GM23248 (cell line): Measurements from ENCODE around the gene TNFAIP8L1. TPM values are rescaled to one million over a fixed set of nuclear protein-coding genes. Genes with fewer than 3 reads are reported as not detected.
A peak's percentile ranks its signal among the peaks of the same experiment; 100 is the strongest.

Experiments used
- DNase-seq: peaks from one replicate; pipeline ENCODE4 v3.0.0-alpha.2; 2015
- H2AFZ ChIP-seq: fragments of 200-600 bp; sonication (generic); 2 replicates; pipeline ENCODE4 v1.6.1; 2016; ENCODE audit warnings: antibody characterized with exemption
- H3F3A ChIP-seq: fragments of 200-600 bp; sonication (generic); 2 replicates; pipeline ENCODE4 v1.6.1; 2016; ENCODE audit warnings: mild to moderate bottlenecking, antibody characterized with exemption, mixed run types; ENCODE audit not compliant: insufficient read depth
- H3K27ac ChIP-seq: fragments of 200-600 bp; sonication (generic); 2 replicates; pipeline ENCODE4 v1.5.1; 2016; ENCODE audit warnings: mild to moderate bottlenecking
- H3K27me3 ChIP-seq: fragments of 200-600 bp; sonication (generic); replicated peaks from 2 replicates; pipeline ENCODE4 v1.6.1; 2016; ENCODE audit warnings: mild to moderate bottlenecking; ENCODE audit not compliant: insufficient read depth
- H3K36me3 ChIP-seq: fragments of 200-600 bp; sonication (generic); 2 replicates; pipeline ENCODE4 v1.6.1; 2016; ENCODE audit warnings: low read depth, mild to moderate bottlenecking
- H3K4me1 ChIP-seq: fragments of 200-600 bp; sonication (generic); 2 replicates; pipeline ENCODE4 v1.6.1; 2016; ENCODE audit warnings: mild to moderate bottlenecking; ENCODE audit not compliant: insufficient read depth
- H3K4me2 ChIP-seq: fragments of 200-600 bp; sonication (generic); one replicate; pipeline ENCODE4 v1.6.1; 2016; ENCODE audit warnings: mild to moderate bottlenecking; ENCODE audit not compliant: unreplicated experiment
- H3K4me3 ChIP-seq: fragments of 200-600 bp; sonication (generic); 2 replicates; pipeline ENCODE4 v1.5.1; 2016; ENCODE audit warnings: mild to moderate bottlenecking
- H3K79me2 ChIP-seq: fragments of 200-600 bp; sonication (generic); 2 replicates; pipeline ENCODE4 v1.6.1; 2016; ENCODE audit warnings: mild to moderate bottlenecking; ENCODE audit not compliant: insufficient read depth
- H3K9ac ChIP-seq: fragments of 200-600 bp; sonication (generic); 2 replicates; pipeline ENCODE4 v1.6.1; 2016; ENCODE audit warnings: mild to moderate bottlenecking
- H3K9me2 ChIP-seq: fragments of 200-600 bp; sonication (generic); 2 replicates; pipeline ENCODE4 v1.6.1; 2016; ENCODE audit warnings: mixed run types, mild to moderate bottlenecking, moderate library complexity; ENCODE audit not compliant: insufficient read depth
- H3K9me3 ChIP-seq: fragments of 200-600 bp; sonication (generic); one replicate; pipeline ENCODE4 v1.6.1; 2017; ENCODE audit warnings: low read depth
- H4K20me1 ChIP-seq: fragments of 200-600 bp; sonication (generic); 2 replicates; pipeline ENCODE4 v1.6.0; 2016; ENCODE audit not compliant: insufficient read depth
- EZH2 ChIP-seq: fragments of 200-600 bp; sonication (generic); IDR thresholded peaks from 2 replicates; pipeline ENCODE4 v1.6.1; 2018; ENCODE audit warnings: antibody characterized with exemption, mild to moderate bottlenecking; ENCODE audit not compliant: insufficient read depth, poor library complexity, severe bottlenecking
- EZH2phosphoT487 ChIP-seq: fragments of 200-600 bp; sonication (generic); IDR thresholded peaks from 2 replicates; pipeline ENCODE4 v1.6.1; 2018; ENCODE audit warnings: antibody characterized with exemption, moderate library complexity, mild to moderate bottlenecking, low read depth; ENCODE audit not compliant: insufficient read depth
- WGBS, 2 experiments: methylation state at CpG; one replicate each; pipeline ENCODE4 v1.1.6; 2015 to 2017; ENCODE audit warnings: low lambda C conversion rate in 2 of 2, low coverage in 1 of 2; ENCODE audit errors: missing lambda C conversion rate in 2 of 2; 5-methylcytosine and 5-hydroxymethylcytosine counted together
- in situ Hi-C: fragments of 300-500 bp; cut with MboI; formaldehyde crosslinking; loops from 2 replicates; pipeline ENCODE4 v1.15.0; 2020
- polyA plus RNA-seq: library from polyadenylated mRNA; unstranded; fragments of >200 nt; fragmentation: Nextera tagmentation; extraction: Ambion mirVana; gene quantifications from 2 replicates; pipeline ENCODE4 v1.2.1, GENCODE V29; 2016
- total RNA-seq: library from RNA; depleted of rRNA; stranded (reverse); fragments of >200 nt; shearing (Covaris generic); gene quantifications from 2 replicates; pipeline ENCODE4 v1.2.3, GENCODE V29; 2014

TNFAIP8L1 gene
- total and polyA plus RNA-seq, 2 experiments from 2014 or later, result 0.86 to 2.0 TPM

- Histone ChIP-seq H3K36me3 (no peaks in the 10 kb centered on the region), H3K4me2 (no peak overlapping the region), H3K79me2 (no peaks in the 10 kb centered on the region), H3F3A (no peaks in the 10 kb centered on the region), H3K9ac (no peak overlapping the region), H3K27ac (no peak overlapping the region), H3K4me3 (no peak overlapping the region), H3K4me1 (no peaks in the 10 kb centered on the region), H3K27me3 (peaks cover 19% of the 10 kb centered on the region; the same call in 1 of the 2 replicates), H2AFZ (no peak overlapping the region), H4K20me1 (no peaks in the 10 kb centered on the region), H3K9me2 (no peaks in the 10 kb centered on the region), H3K9me3 (no peaks in the 10 kb centered on the region)
- WGBS, 2 experiments, result 70 to 79% methylated on average over 5 of the region's 5 CpGs
- no peak for DNase-seq
- in situ Hi-C loops, result no loop called here
- TF ChIP-seq EZH2 (no peak), EZH2phosphoT487 (no peak)
Observed at GRCh38 chr19:4606181-4606580, 33.1 kb upstream of the TNFAIP8L1 start.

GRCh38 chr19:4606921-4607678 lies 32.2 kb upstream of the TNFAIP8L1 start:
- Histone ChIP-seq H3K9ac (no peak overlapping the region), H3F3A (no peaks in the 10 kb centered on the region), H3K36me3 (no peaks in the 10 kb centered on the region), H3K4me3 (no peak overlapping the region), H3K4me1 (no peaks in the 10 kb centered on the region), H3K27me3 (peaks cover 25% of the 10 kb centered on the region; the same call in 1 of the 2 replicates), H3K27ac (no peak overlapping the region), H2AFZ (no peak overlapping the region), H3K79me2 (no peaks in the 10 kb centered on the region), H3K4me2 (no peak overlapping the region), H3K9me2 (no peaks in the 10 kb centered on the region), H4K20me1 (no peaks in the 10 kb centered on the region), H3K9me3 (no peaks in the 10 kb centered on the region)
- TF ChIP-seq EZH2phosphoT487 (no peak), EZH2 (no peak)
- 13 to 17% methylated on average over 32 of the region's 35 CpGs for WGBS, 2 experiments
- in situ Hi-C loops, result no loop called here
- peak; percentile 21 for DNase-seq

- H3K4me1 ChIP-seq, result no peaks in the 10 kb centered on the region
- no peaks in the 10 kb centered on the region for H3F3A ChIP-seq
- peaks cover 25% of the 10 kb centered on the region; the same call in 1 of the 2 replicates for H3K27me3 ChIP-seq
- no peaks in the 10 kb centered on the region for H3K79me2 ChIP-seq
- no peak overlapping the region for H3K4me2 ChIP-seq
- no peak overlapping the region for H3K27ac ChIP-seq
- DNase-seq, result no peak
- no peaks in the 10 kb centered on the region for H3K36me3 ChIP-seq
- no peak overlapping the region for H3K4me3 ChIP-seq
- TF ChIP-seq EZH2phosphoT487, result no peak
- TF ChIP-seq EZH2, result no peak
- WGBS, 2 experiments, result 18 to 24% methylated on average over 13 to 15 of the region's 15 CpGs
- no peak overlapping the region for H3K9ac ChIP-seq
- in situ Hi-C loops, result no loop called here
- H4K20me1 ChIP-seq, result no peaks in the 10 kb centered on the region
- H3K9me2 ChIP-seq, result no peaks in the 10 kb centered on the region
- H2AFZ ChIP-seq, result no peak overlapping the region
- no peaks in the 10 kb centered on the region for H3K9me3 ChIP-seq
Observed at GRCh38 chr19:4609878-4610511, 29.3 kb upstream of the TNFAIP8L1 start.

- H3K27me3 ChIP-seq, result peaks cover 21% of the 10 kb centered on the region; the same call in 1 of the 2 replicates
- H4K20me1 ChIP-seq, result no peaks in the 10 kb centered on the region
- H3K9ac ChIP-seq, result no peak overlapping the region
- no peaks in the 10 kb centered on the region for H3K79me2 ChIP-seq
- H3K9me2 ChIP-seq, result no peaks in the 10 kb centered on the region
- in situ Hi-C loops, result no loop called here
- H3F3A ChIP-seq, result no peaks in the 10 kb centered on the region
- H3K36me3 ChIP-seq, result no peaks in the 10 kb centered on the region
- no peak overlapping the region for H3K27ac ChIP-seq
- no peak for TF ChIP-seq EZH2phosphoT487
- no peak for TF ChIP-seq EZH2
- no peaks in the 10 kb centered on the region for H3K4me1 ChIP-seq
- no peak overlapping the region for H3K4me2 ChIP-seq
- H2AFZ ChIP-seq, result no peak overlapping the region
- H3K4me3 ChIP-seq, result no peak overlapping the region
- no peaks in the 10 kb centered on the region for H3K9me3 ChIP-seq
- no peak for DNase-seq
- WGBS, 2 experiments, result 49 to 58% methylated on average over 8 of the region's 8 CpGs
Observed at GRCh38 chr19:4613254-4613751, 26.0 kb upstream of the TNFAIP8L1 start.
